Measurements from ENCODE around the gene CNOT8. TPM values are rescaled to one million over a fixed set of nuclear protein-coding genes. Genes with fewer than 3 reads are reported as not detected.

CNOT8 gene
- total and polyA plus RNA-seq, 9 of the 15 experiments (the other 6 are each of a cell fraction or from before 2014, with no cell fraction given), result 15.2 to 68.9 (median 52.1) TPM

DNA sequence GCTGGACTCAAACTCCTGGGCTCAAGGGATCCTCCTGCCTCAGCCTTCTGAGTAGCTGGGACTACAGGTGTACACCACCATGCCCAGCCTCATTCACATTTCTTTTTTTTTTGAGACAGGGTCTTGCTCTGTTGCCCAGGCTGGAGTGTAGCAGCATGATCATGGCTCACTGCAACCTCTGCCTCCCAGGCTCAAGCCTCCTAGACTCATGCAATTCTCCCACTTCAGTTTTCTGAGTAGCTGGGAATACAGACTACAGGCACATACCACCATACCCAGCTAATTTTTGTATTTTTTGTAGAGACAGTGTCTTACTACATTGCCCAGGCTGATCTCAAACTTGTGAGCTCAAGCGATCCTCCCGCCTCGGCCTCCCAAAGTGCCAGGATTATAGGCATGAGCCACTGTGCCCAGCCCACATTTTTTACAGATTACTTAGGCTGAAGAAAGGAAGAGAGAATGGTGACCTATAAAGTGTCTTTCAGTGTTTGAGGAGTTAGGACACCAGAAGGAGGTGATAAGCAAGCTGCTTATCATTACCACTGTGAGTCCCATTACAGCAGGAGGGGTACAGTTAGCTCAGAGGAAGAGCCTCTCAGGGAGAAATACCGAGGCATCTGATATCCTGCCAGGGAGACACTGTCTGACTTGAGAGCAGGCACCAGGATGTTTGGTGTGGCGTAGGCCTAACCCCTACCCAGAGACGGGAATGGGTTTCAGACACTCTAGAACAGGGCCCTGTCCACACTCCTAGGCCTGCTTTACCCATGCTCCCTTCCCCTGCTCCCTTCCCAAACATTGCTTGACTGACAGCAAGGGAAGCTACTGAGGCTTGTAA, 17.8 kb upstream of the CNOT8 start (continued):
- TF ChIP-seq, protein P1, sequence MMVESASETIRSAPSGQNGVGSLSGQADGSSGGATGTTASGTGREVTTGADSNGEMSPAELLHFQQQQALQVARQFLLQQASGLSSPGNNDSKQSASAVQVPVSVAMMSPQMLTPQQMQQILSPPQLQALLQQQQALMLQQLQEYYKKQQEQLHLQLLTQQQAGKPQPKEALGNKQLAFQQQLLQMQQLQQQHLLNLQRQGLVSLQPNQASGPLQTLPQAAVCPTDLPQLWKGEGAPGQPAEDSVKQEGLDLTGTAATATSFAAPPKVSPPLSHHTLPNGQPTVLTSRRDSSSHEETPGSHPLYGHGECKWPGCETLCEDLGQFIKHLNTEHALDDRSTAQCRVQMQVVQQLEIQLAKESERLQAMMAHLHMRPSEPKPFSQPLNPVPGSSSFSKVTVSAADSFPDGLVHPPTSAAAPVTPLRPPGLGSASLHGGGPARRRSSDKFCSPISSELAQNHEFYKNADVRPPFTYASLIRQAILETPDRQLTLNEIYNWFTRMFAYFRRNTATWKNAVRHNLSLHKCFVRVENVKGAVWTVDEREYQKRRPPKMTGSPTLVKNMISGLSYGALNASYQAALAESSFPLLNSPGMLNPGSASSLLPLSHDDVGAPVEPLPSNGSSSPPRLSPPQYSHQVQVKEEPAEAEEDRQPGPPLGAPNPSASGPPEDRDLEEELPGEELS (CRISPR knock-in tag; IDR thresholded peaks at IDR 0.05; ENCODE audit: borderline replicate concordance), result 0 out of 2 replicates have a peak, but pooled peaks have one; percentile 40
- TF ChIP-seq ZNF232 (CRISPR knock-in tag; IDR thresholded peaks at IDR 0.05) (no peak), ZBTB1 (CRISPR knock-in tag; IDR thresholded peaks at IDR 0.05; ENCODE audit: borderline replicate concordance, low read depth) (no peak), CBX2 (IDR thresholded peaks at IDR 0.05; ENCODE audit: insufficient read depth, low read length, poor library complexity, severe bottlenecking) (no peak), CSDE1 (IDR thresholded peaks at IDR 0.05) (no peak), ZNF764 (CRISPR knock-in tag; IDR thresholded peaks at IDR 0.05; ENCODE audit: low read depth) (no peak), HNRNPL (IDR thresholded peaks at IDR 0.05; ENCODE audit: low read depth, low read length) (no peak), CBX8 (IDR thresholded peaks at IDR 0.05; ENCODE audit: borderline replicate concordance, extremely low read depth, low read depth, low read length, poor library complexity, severe bottlenecking) (no peak), CREBBP (IDR thresholded peaks at IDR 0.05; ENCODE audit: low read depth, low read length) (no peak), RFX5 (IDR thresholded peaks at IDR 0.05; ENCODE audit: low read depth, low read length) (no peak), ZNF263 (CRISPR knock-in tag; IDR thresholded peaks at IDR 0.05; ENCODE audit: borderline replicate concordance) (no peak; the same call in 1 of the 2 replicates), MTA1 (IDR thresholded peaks at IDR 0.05; ENCODE audit: borderline replicate concordance) (peak; percentile 64; the same call in 1 of the 2 replicates), SAFB (IDR thresholded peaks at IDR 0.05; ENCODE audit: borderline replicate concordance, low read depth, low read length) (no peak)
- TF ChIP-seq, protein P2, sequence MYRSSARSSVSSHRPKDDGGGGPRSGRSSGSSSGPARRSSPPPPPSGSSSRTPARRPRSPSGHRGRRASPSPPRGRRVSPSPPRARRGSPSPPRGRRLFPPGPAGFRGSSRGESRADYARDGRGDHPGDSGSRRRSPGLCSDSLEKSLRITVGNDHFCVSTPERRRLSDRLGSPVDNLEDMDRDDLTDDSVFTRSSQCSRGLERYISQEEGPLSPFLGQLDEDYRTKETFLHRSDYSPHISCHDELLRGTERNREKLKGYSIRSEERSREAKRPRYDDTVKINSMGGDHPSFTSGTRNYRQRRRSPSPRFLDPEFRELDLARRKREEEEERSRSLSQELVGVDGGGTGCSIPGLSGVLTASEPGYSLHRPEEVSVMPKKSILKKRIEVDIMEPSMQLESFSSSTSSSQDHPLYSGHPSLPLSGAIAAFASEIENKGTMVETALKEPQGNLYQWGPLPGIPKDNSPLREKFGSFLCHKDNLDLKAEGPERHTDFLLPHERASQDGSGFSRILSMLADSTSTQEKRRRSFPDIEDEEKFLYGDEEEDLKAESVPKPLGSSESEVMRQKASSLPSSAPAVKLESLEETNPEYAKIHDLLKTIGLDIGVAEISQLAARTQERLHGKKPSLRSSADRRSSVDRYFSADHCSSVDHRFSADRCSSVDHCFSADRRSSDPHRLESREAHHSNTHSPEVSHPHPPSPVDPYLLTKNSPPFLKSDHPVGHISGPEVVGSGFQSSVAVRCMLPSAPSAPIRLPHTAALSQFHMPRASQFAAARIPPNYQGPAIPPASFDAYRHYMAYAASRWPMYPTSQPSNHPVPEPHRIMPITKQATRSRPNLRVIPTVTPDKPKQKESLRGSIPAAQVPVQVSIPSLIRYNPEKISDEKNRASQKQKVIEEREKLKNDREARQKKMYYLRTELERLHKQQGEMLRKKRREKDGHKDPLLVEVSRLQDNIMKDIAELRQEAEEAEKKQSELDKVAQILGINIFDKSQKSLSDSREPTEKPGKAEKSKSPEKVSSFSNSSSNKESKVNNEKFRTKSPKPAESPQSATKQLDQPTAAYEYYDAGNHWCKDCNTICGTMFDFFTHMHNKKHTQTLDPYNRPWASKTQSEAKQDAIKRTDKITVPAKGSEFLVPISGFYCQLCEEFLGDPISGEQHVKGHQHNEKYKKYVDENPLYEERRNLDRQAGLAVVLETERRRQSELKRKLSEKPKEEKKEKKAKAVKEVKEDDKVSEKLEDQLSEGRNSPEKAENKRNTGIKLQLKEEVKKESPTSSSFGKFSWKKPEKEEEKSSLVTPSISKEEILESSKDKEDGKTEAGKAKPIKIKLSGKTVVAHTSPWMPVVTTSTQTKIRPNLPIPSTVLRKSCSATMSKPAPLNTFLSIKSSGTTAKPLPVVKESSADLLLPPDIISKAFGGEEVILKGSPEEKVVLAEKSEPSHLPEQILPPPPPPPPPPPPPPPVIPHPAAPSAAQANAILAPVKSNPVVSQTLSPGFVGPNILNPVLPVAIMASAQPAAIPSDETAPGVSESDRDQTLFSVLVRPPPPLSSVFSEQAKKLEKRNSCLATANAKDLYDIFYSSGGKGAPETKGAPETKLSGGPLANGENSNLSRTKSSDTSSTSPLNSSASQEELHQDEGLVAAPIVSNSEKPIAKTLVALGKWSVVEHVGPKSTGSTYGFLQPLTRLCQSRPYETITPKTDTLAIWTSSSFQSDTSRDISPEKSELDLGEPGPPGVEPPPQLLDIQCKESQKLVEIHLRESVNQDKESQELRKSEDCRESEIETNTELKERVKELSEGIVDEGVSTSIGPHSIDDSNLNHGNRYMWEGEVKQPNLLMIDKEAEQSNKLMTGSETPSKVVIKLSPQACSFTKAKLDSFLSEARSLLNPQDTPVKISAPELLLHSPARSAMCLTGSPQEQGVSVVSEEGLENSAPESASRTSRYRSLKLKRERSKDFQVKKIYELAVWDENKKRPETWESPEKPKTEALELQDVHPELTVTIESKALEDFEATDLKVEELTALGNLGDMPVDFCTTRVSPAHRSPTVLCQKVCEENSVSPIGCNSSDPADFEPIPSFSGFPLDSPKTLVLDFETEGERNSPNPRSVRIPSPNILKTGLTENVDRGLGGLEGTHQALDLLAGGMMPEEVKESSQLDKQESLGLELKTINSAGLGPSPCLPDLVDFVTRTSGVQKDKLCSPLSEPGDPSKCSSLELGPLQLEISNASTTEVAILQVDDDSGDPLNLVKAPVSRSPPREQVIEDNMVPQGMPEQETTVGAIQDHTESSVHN (IDR thresholded peaks at IDR 0.05; ENCODE audit: borderline replicate concordance in 1 of 2, low read depth in 1 of 2), result no peak
